Neuron (in vitro differentiated cells): ENCODE results near the gene BORCS8.
"Not testable (repeated sequence)": the region's sequence is repeated elsewhere in the genome, so short reads cannot be mapped to it uniquely, and the experiment has no call there.

ENCODE experiments used
- H2AFZ ChIP-seq: one replicate; pipeline ENCODE4 v1.6.1; 2013; ENCODE audit warnings: low read depth, mild to moderate bottlenecking, inconsistent platforms, low read length, moderate library complexity
- H3K27me3 ChIP-seq: one replicate; pipeline ENCODE4 v1.6.1; 2013; ENCODE audit warnings: low read length; ENCODE audit not compliant: insufficient read depth
- H3K36me3 ChIP-seq: one replicate; pipeline ENCODE4 v1.6.1; 2013; ENCODE audit warnings: low read length; ENCODE audit not compliant: insufficient read depth
- H3K4me1 ChIP-seq: one replicate; pipeline ENCODE4 v1.6.1; 2013; ENCODE audit warnings: low read length; ENCODE audit not compliant: insufficient read depth
- H3K4me3 ChIP-seq: 2 replicates; pipeline ENCODE4 v1.5.1; 2013; ENCODE audit warnings: mild to moderate bottlenecking, low read length, moderate library complexity
- H3K9me3 ChIP-seq: one replicate; pipeline ENCODE4 v1.6.1; 2013; ENCODE audit warnings: low read length

Gene BORCS8

GRCh38 chr19:19167612-19168011 is 24.3 kb downstream of the BORCS8 start:
- Histone ChIP-seq H3K27me3 (no peaks in the 10 kb centered on the region), H3K4me3 (no peak overlapping the region), H3K36me3 (no peaks in the 10 kb centered on the region), H3K4me1 (no peaks in the 10 kb centered on the region), H3K9me3 (no peaks in the 10 kb centered on the region), H2AFZ (no peak overlapping the region)

- no peak overlapping the region for H2AFZ ChIP-seq
- no peak overlapping the region for H3K4me3 ChIP-seq
- H3K27me3 ChIP-seq = no peaks in the 10 kb centered on the region
- H3K9me3 ChIP-seq = peaks cover 5% of the 10 kb centered on the region
- no peaks in the 10 kb centered on the region for H3K36me3 ChIP-seq
- no peaks in the 10 kb centered on the region for H3K4me1 ChIP-seq
These were observed 26.6 kb downstream of the BORCS8 start for GRCh38 chr19:19165396-19165795.

GRCh38 chr19:19162495-19162894 is 29.5 kb downstream of the BORCS8 start:
- H2AFZ ChIP-seq = no peak overlapping the region
- no peaks in the 10 kb centered on the region for H3K36me3 ChIP-seq
- no peak overlapping the region for H3K4me3 ChIP-seq
- no peaks in the 10 kb centered on the region for H3K4me1 ChIP-seq
- H3K9me3 ChIP-seq = peaks cover 5% of the 10 kb centered on the region
- H3K27me3 ChIP-seq = no peaks in the 10 kb centered on the region

- no peaks in the 10 kb centered on the region for H3K4me1 ChIP-seq
- no peaks in the 10 kb centered on the region for H3K27me3 ChIP-seq
- H3K4me3 ChIP-seq = no peak overlapping the region
- H3K9me3 ChIP-seq = peaks cover 8% of the 10 kb centered on the region
- peaks cover 5% of the 10 kb centered on the region for H3K36me3 ChIP-seq
- H2AFZ ChIP-seq = no peak overlapping the region
These were observed 31.4 kb downstream of the BORCS8 start for GRCh38 chr19:19160461-19161035.

GRCh38 chr19:19159534-19159933 is 32.4 kb downstream of the BORCS8 start:
- no peak overlapping the region for H2AFZ ChIP-seq
- H3K36me3 ChIP-seq = peaks cover 5% of the 10 kb centered on the region
- H3K4me1 ChIP-seq = no peaks in the 10 kb centered on the region
- peaks cover 8% of the 10 kb centered on the region for H3K9me3 ChIP-seq
- no peaks in the 10 kb centered on the region for H3K27me3 ChIP-seq
- no peak overlapping the region for H3K4me3 ChIP-seq

GRCh38 chr19:19157808-19158207 is 34.1 kb downstream of the BORCS8 start:
- Histone ChIP-seq H3K9me3 (peaks cover 8% of the 10 kb centered on the region), H3K27me3 (no peaks in the 10 kb centered on the region), H3K36me3 (peaks cover 5% of the 10 kb centered on the region), H2AFZ (no peak overlapping the region), H3K4me1 (no peaks in the 10 kb centered on the region), H3K4me3 (no peak overlapping the region)

GRCh38 chr19:19155495-19156219 is 36.3 kb downstream of the BORCS8 start:
- Histone ChIP-seq H3K36me3 (peaks cover 5% of the 10 kb centered on the region), H3K4me1 (no peaks in the 10 kb centered on the region)

GRCh38 chr19:19154768-19155494 is 37.0 kb downstream of the BORCS8 start:
- H3K9me3 ChIP-seq = peaks cover 4% of the 10 kb centered on the region
- no peak overlapping the region for H3K4me3 ChIP-seq
- H3K4me1 ChIP-seq = no peaks in the 10 kb centered on the region
- H3K27me3 ChIP-seq = no peaks in the 10 kb centered on the region
- H3K36me3 ChIP-seq = peaks cover 5% of the 10 kb centered on the region
- no peak overlapping the region for H2AFZ ChIP-seq

More at GRCh38 chr19:19155495-19156219, 36.3 kb downstream of the BORCS8 start:
- Histone ChIP-seq H3K9me3 (peaks cover 4% of the 10 kb centered on the region), H3K27me3 (no peaks in the 10 kb centered on the region), H3K4me3 (no peak overlapping the region), H2AFZ (no peak overlapping the region)

GRCh38 chr19:19152668-19153384 is 39.1 kb downstream of the BORCS8 start:
- Histone ChIP-seq H3K9me3 (peaks cover 4% of the 10 kb centered on the region), H3K4me1 (no peaks in the 10 kb centered on the region), H3K36me3 (peaks cover 14% of the 10 kb centered on the region), H3K4me3 (no peak overlapping the region), H3K27me3 (no peaks in the 10 kb centered on the region), H2AFZ (no peak overlapping the region)

GRCh38 chr19:19151418-19151817 is 40.5 kb downstream of the BORCS8 start:
- no peaks in the 10 kb centered on the region for H3K4me1 ChIP-seq
- peaks cover 4% of the 10 kb centered on the region for H3K9me3 ChIP-seq
- H2AFZ ChIP-seq = no peak overlapping the region
- peaks cover 12% of the 10 kb centered on the region for H3K36me3 ChIP-seq
- no peaks in the 10 kb centered on the region for H3K27me3 ChIP-seq
- H3K4me3 ChIP-seq = no peak overlapping the region

- Histone ChIP-seq H2AFZ (no peak overlapping the region), H3K4me3 (no peak overlapping the region), H3K9me3 (no peaks in the 10 kb centered on the region), H3K4me1 (no peaks in the 10 kb centered on the region), H3K36me3 (peaks cover 12% of the 10 kb centered on the region), H3K27me3 (no peaks in the 10 kb centered on the region)
These were observed 42.5 kb downstream of the BORCS8 start for GRCh38 chr19:19149435-19149834.

GRCh38 chr19:19148504-19148903 is 43.4 kb downstream of the BORCS8 start:
- not testable (repeated sequence) for H3K4me3 ChIP-seq, H3K4me1 ChIP-seq, H3K27me3 ChIP-seq, H2AFZ ChIP-seq, H3K9me3 ChIP-seq
- peaks cover 12% of the 10 kb centered on the region for H3K36me3 ChIP-seq

GRCh38 chr19:19147344-19147743 is 44.6 kb downstream of the BORCS8 start:
- Histone ChIP-seq H3K27me3 (no peaks in the 10 kb centered on the region), H3K4me1 (no peaks in the 10 kb centered on the region), H3K4me3 (no peak overlapping the region), H3K36me3 (peaks cover 12% of the 10 kb centered on the region), H2AFZ (no peak overlapping the region), H3K9me3 (no peaks in the 10 kb centered on the region)
